Neural cell (in vitro differentiated cells): ENCODE results near the gene KLHL3. TPM values are rescaled to one million over a fixed set of nuclear protein-coding genes. Genes with fewer than 3 reads are reported as not detected.

Experiments
- H2AFZ ChIP-seq: fragments of 200-600, 300-800 bp; sonication (generic), shearing (Covaris generic); 2 replicates; pipeline ENCODE4 v1.6.0; 2014; ENCODE audit warnings: low read depth, mild to moderate bottlenecking, antibody characterized with exemption, low read length, moderate library complexity
- H3F3A ChIP-seq: fragments of 200-600 bp; shearing (Covaris generic); 2 replicates; pipeline ENCODE4 v1.6.1; 2016; ENCODE audit warnings: mild to moderate bottlenecking, moderate library complexity, mixed read lengths, antibody characterized with exemption, low read length; ENCODE audit not compliant: insufficient read depth, poor library complexity, severe bottlenecking
- H3K27ac ChIP-seq: fragments of 200-600, 300-800 bp; sonication (generic), shearing (Covaris generic); 2 replicates; pipeline ENCODE4 v1.5.1; 2014; ENCODE audit warnings: mild to moderate bottlenecking, low read length, moderate library complexity
- H3K27me3 ChIP-seq: fragments of 300-800, 200-600 bp; sonication (generic), shearing (Covaris generic); 2 replicates; pipeline ENCODE4 v1.6.0; 2014; ENCODE audit warnings: mild to moderate bottlenecking, low read depth, low read length, moderate library complexity; ENCODE audit not compliant: insufficient read depth
- H3K36me3 ChIP-seq: fragments of 300-800, 200-600 bp; sonication (generic), shearing (Covaris generic); 2 replicates; pipeline ENCODE4 v1.5.1; 2014; ENCODE audit warnings: mild to moderate bottlenecking, antibody characterized with exemption, low read length, moderate library complexity; ENCODE audit not compliant: insufficient read depth
- H3K4me2 ChIP-seq: fragments of 300-800, 200-600 bp; sonication (generic), shearing (Covaris generic); 2 replicates; pipeline ENCODE4 v1.6.0; 2014; ENCODE audit warnings: mild to moderate bottlenecking, low read length
- H3K4me3 ChIP-seq: fragments of 300-800, 200-600 bp; sonication (generic), shearing (Covaris generic); 2 replicates; pipeline ENCODE4 v1.5.1; 2014; ENCODE audit warnings: mild to moderate bottlenecking, low read length, moderate library complexity
- H3K79me2 ChIP-seq: fragments of 200-600 bp; shearing (Covaris generic); replicated peaks from 2 replicates; pipeline ENCODE4 v1.6.0; 2014; ENCODE audit warnings: mild to moderate bottlenecking, low read length, moderate library complexity; ENCODE audit not compliant: insufficient read depth
- H3K9ac ChIP-seq: fragments of 300-800, 200-600 bp; sonication (generic), shearing (Covaris generic); 2 replicates; pipeline ENCODE4 v1.6.1; 2016; ENCODE audit warnings: mild to moderate bottlenecking, low read length, mixed read lengths
- H3K9me2 ChIP-seq: fragments of 200-600 bp; shearing (Covaris generic); 2 replicates; pipeline ENCODE4 v1.6.1; 2016; ENCODE audit warnings: mild to moderate bottlenecking, low read length, mixed read lengths; ENCODE audit not compliant: insufficient read depth
- H3K9me3 ChIP-seq: fragments of 200-600, 300-800 bp; sonication (generic), shearing (Covaris generic); 2 replicates; pipeline ENCODE4 v1.6.1; 2016; ENCODE audit warnings: mild to moderate bottlenecking, mixed run types, low read length, moderate library complexity, mixed read lengths
- H4K20me1 ChIP-seq: fragments of 200-600 bp; shearing (Covaris generic); 2 replicates; pipeline ENCODE4 v1.6.1; 2016; ENCODE audit warnings: mild to moderate bottlenecking, mixed run types; ENCODE audit not compliant: insufficient read depth
- EP300 ChIP-seq: fragments of 450-650 bp; conservative IDR thresholded peaks from 2 replicates; pipeline ENCODE4 v1.6.1; 2014; ENCODE audit warnings: antibody characterized with exemption, mild to moderate bottlenecking, moderate library complexity; ENCODE audit not compliant: poor library complexity, severe bottlenecking
- EZH2 ChIP-seq: fragments of 200-600, 300-800 bp; shearing (Covaris generic), sonication (generic); IDR thresholded peaks from 2 replicates; pipeline ENCODE4 v1.6.1; 2014; ENCODE audit warnings: antibody characterized with exemption, low read length, borderline replicate concordance, mild to moderate bottlenecking; ENCODE audit not compliant: insufficient read depth, poor library complexity, severe bottlenecking
- MXI1 ChIP-seq: fragments of 450-650 bp; conservative IDR thresholded peaks from 2 replicates; pipeline ENCODE4 v1.6.1; 2014; ENCODE audit warnings: antibody characterized with exemption, mild to moderate bottlenecking; ENCODE audit not compliant: poor library complexity, severe bottlenecking
- POLR2AphosphoS5 ChIP-seq: IDR thresholded peaks from 2 replicates; pipeline ENCODE4 v1.6.1; 2012
- RAD21 ChIP-seq: fragments of 450-650 bp; conservative IDR thresholded peaks from 2 replicates; pipeline ENCODE4 v1.6.1; 2014; ENCODE audit warnings: antibody characterized with exemption, mild to moderate bottlenecking, moderate library complexity
- SMC3 ChIP-seq: fragments of 450-650 bp; conservative IDR thresholded peaks from 2 replicates; pipeline ENCODE4 v1.6.1; 2014; ENCODE audit warnings: antibody characterized with exemption, mild to moderate bottlenecking, moderate library complexity; ENCODE audit not compliant: poor library complexity
- TAF1 ChIP-seq: IDR thresholded peaks from 2 replicates; pipeline ENCODE4 v1.6.1; 2012; ENCODE audit warnings: low read depth
- polyA plus RNA-seq: library from polyadenylated mRNA; depleted of rRNA; stranded (reverse); fragments of >200 nt; gene quantifications from 2 replicates; pipeline ENCODE4 v1.2.3, GENCODE V29; 2014
- TF ChIP-seq, protein P1 (sequence below): fragments of 450-650 bp; IDR thresholded peaks from 2 replicates; pipeline ENCODE4 v1.5.1; 2014; ENCODE audit warnings: antibody characterized with exemption, mild to moderate bottlenecking, moderate library complexity; ENCODE audit not compliant: poor library complexity, severe bottlenecking
- TF ChIP-seq, protein P2 (sequence below): IDR thresholded peaks from 2 replicates; pipeline ENCODE4 v1.6.1; 2012; ENCODE audit warnings: borderline replicate concordance

Gene KLHL3
- polyA plus RNA-seq, 1 donor from 2014 or later, result 12.9 TPM

DNA sequence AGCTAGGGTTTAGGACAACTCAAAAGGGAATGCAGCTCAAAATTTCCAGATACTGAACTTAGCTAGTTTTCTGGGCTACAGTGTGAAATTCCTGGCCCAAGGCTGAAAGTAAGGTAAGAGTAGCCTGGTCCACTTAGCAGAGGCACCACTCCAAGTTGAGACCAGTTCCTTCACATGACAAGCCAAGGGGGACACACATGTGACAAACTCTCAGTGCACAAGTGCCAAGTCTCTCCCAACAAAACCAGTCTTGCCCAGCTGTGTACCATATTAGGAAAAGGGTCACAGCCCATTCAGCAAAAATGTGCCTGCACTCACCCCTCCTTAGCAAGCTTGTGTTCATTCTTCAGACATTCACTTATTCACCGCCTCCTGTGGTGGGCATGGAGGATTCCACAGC, 27.8 kb downstream of the KLHL3 start:
- H3K9ac ChIP-seq, result no peak overlapping the region
- H4K20me1 ChIP-seq, result no peaks in the 10 kb centered on the region
- no peak overlapping the region for H3K4me2 ChIP-seq
- TF ChIP-seq RAD21 (no peak), TAF1 (no peak), EZH2 (no peak), POLR2AphosphoS5 (no peak), SMC3 (no peak), MXI1 (no peak), EP300 (no peak)
- TF ChIP-seq, protein P1, sequence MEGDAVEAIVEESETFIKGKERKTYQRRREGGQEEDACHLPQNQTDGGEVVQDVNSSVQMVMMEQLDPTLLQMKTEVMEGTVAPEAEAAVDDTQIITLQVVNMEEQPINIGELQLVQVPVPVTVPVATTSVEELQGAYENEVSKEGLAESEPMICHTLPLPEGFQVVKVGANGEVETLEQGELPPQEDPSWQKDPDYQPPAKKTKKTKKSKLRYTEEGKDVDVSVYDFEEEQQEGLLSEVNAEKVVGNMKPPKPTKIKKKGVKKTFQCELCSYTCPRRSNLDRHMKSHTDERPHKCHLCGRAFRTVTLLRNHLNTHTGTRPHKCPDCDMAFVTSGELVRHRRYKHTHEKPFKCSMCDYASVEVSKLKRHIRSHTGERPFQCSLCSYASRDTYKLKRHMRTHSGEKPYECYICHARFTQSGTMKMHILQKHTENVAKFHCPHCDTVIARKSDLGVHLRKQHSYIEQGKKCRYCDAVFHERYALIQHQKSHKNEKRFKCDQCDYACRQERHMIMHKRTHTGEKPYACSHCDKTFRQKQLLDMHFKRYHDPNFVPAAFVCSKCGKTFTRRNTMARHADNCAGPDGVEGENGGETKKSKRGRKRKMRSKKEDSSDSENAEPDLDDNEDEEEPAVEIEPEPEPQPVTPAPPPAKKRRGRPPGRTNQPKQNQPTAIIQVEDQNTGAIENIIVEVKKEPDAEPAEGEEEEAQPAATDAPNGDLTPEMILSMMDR, result no peak
- TF ChIP-seq, protein P2, sequence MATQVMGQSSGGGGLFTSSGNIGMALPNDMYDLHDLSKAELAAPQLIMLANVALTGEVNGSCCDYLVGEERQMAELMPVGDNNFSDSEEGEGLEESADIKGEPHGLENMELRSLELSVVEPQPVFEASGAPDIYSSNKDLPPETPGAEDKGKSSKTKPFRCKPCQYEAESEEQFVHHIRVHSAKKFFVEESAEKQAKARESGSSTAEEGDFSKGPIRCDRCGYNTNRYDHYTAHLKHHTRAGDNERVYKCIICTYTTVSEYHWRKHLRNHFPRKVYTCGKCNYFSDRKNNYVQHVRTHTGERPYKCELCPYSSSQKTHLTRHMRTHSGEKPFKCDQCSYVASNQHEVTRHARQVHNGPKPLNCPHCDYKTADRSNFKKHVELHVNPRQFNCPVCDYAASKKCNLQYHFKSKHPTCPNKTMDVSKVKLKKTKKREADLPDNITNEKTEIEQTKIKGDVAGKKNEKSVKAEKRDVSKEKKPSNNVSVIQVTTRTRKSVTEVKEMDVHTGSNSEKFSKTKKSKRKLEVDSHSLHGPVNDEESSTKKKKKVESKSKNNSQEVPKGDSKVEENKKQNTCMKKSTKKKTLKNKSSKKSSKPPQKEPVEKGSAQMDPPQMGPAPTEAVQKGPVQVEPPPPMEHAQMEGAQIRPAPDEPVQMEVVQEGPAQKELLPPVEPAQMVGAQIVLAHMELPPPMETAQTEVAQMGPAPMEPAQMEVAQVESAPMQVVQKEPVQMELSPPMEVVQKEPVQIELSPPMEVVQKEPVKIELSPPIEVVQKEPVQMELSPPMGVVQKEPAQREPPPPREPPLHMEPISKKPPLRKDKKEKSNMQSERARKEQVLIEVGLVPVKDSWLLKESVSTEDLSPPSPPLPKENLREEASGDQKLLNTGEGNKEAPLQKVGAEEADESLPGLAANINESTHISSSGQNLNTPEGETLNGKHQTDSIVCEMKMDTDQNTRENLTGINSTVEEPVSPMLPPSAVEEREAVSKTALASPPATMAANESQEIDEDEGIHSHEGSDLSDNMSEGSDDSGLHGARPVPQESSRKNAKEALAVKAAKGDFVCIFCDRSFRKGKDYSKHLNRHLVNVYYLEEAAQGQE, result no peak
- H3K27me3 ChIP-seq, result no peaks in the 10 kb centered on the region
- H3K79me2 ChIP-seq, result no peaks in the 10 kb centered on the region
- no peak overlapping the region for H2AFZ ChIP-seq
- no peaks in the 10 kb centered on the region for H3K9me3 ChIP-seq
- no peaks in the 10 kb centered on the region for H3F3A ChIP-seq
- H3K36me3 ChIP-seq, result no peaks in the 10 kb centered on the region
- H3K27ac ChIP-seq, result no peak overlapping the region
- no peaks in the 10 kb centered on the region for H3K9me2 ChIP-seq
- H3K4me3 ChIP-seq, result no peak overlapping the region

DNA sequence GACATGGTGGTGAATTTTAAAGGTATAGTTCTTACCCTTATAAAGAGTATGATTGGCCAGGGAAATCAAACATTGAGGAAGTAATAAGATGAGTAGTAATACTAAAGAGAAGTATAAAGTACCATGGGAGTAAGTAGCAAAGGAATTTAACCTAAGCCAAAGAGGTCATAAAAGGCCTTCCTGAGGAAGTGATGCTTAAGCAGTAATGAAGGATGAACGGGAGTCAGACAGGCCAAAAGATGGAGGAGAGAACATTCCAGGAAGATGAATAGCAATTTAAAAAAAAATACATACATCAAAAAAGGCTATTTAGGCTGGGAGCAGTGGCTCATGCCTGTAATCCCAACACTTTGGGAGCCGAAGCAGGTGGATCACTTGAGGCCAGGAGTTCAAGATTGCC, 29.0 kb downstream of the KLHL3 start:
- Histone ChIP-seq H3K9me3 (no peaks in the 10 kb centered on the region), H3K36me3 (no peaks in the 10 kb centered on the region), H3K27ac (no peak overlapping the region), H3K9ac (no peak overlapping the region), H3K4me3 (no peak overlapping the region), H3K79me2 (no peaks in the 10 kb centered on the region), H4K20me1 (no peaks in the 10 kb centered on the region), H3K27me3 (no peaks in the 10 kb centered on the region), H3F3A (no peaks in the 10 kb centered on the region), H3K9me2 (no peaks in the 10 kb centered on the region), H3K4me2 (no peak overlapping the region), H2AFZ (no peak overlapping the region)
- TF ChIP-seq EP300, result no peak

DNA sequence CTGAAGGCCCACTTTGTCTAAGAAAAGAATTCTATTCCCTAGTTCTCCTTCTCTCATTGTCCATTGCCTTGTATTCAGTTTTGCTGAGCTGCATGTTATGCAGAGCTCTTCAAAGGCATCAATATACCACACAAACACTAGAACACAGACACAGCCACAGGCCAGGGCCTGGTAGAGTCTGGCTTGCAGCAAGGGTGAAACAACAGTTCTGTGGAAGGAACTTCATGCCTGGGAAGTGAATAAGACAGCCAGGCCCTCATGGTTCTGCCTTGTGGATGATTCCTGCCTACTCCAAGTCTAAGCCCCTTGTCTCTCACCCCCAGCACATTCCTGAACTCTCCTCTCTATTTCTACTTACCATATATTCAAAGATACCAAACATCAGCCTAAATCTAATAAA, 30.8 kb downstream of the KLHL3 start:
- H2AFZ ChIP-seq, result no peak overlapping the region
- H3K4me2 ChIP-seq, result no peak overlapping the region
- TF ChIP-seq RAD21 (no peak), TAF1 (no peak), EZH2 (no peak), EP300 (no peak)
- TF ChIP-seq, protein P2, result no peak
- TF ChIP-seq, protein P1, result no peak
- H3K4me3 ChIP-seq, result no peak overlapping the region
- H3K79me2 ChIP-seq, result no peaks in the 10 kb centered on the region
- H3K9me2 ChIP-seq, result no peaks in the 10 kb centered on the region
- no peaks in the 10 kb centered on the region for H3K9me3 ChIP-seq
- no peaks in the 10 kb centered on the region for H4K20me1 ChIP-seq
- no peaks in the 10 kb centered on the region for H3K36me3 ChIP-seq
- H3K9ac ChIP-seq, result no peak overlapping the region
- H3K27me3 ChIP-seq, result no peaks in the 10 kb centered on the region
- H3F3A ChIP-seq, result no peaks in the 10 kb centered on the region
- no peak overlapping the region for H3K27ac ChIP-seq
